Left lung (tissue), 10 donors: ENCODE results near the gene NCKAP5L. TPM values are rescaled to one million over a fixed set of nuclear protein-coding genes. Genes with fewer than 3 reads are reported as not detected.
"Not testable (repeated sequence)": the region's sequence is repeated elsewhere in the genome, so short reads cannot be mapped to it uniquely, and the experiment has no call there.

ENCODE experiments used
- ATAC-seq: fragments of 200-7000 bp; cut with Tn5 transposase; one replicate; pipeline ENCODE4 v1.9.1; 2020; ENCODE audit warnings: moderate library complexity
- DNase-seq, 4 donors: peaks; one replicate each; pipeline ENCODE4 v3.0.0-alpha.2; 2013 to 2020
- H3K27ac ChIP-seq, 2 donors: fragments of 200-600 bp; sonication (generic) in 1 of 2; one replicate each; pipeline versions ENCODE4 v1.5.0 to v1.8.0; 2020 to 2021
- H3K27me3 ChIP-seq, 2 donors: fragments of 200-600 bp; sonication (generic) in 1 of 2; one replicate each; pipeline versions ENCODE4 v1.5.0 to v1.8.0; 2020 to 2021
- H3K36me3 ChIP-seq, 2 donors: fragments of 200-600 bp; sonication (generic) in 1 of 2; one replicate each; pipeline versions ENCODE4 v1.5.0 to v1.8.0; 2020 to 2021
- H3K4me1 ChIP-seq, 2 donors: fragments of 200-600 bp; one replicate each; pipeline ENCODE4 v1.8.0; 2021
- H3K4me3 ChIP-seq, 2 donors: fragments of 200-600 bp; sonication (generic) in 1 of 2; one replicate each; pipeline versions ENCODE4 v1.5.0 to v1.8.0; 2020 to 2021; ENCODE audit warnings: mild to moderate bottlenecking in 1 of 2
- H3K9me3 ChIP-seq, 2 donors: fragments of 200-600 bp; sonication (generic) in 1 of 2; one replicate each; pipeline versions ENCODE4 v1.5.0 to v1.8.0; 2020 to 2021
- CTCF ChIP-seq, 2 donors: fragments of 200-600 bp; sonication (generic) in 1 of 2; IDR thresholded peaks; one replicate each; pipeline versions ENCODE4 v1.5.0 to v1.8.0; 2021; ENCODE audit warnings: antibody characterized with exemption in 2 of 2
- intact Hi-C, 2 donors: fragments of 100-400 bp; cut with DNase I; formaldehyde crosslinking; loops; one replicate each; pipeline versions ENCODE4 v1.11.2 to v1.14.2; 2022
- polyA plus RNA-seq, 6 donors: library from polyadenylated mRNA; unstranded; fragments of 120-200 nt; gene quantifications; one replicate each; pipeline ENCODE4 v1.2.1, GENCODE V29; 2013; ENCODE audit not compliant: insufficient read length in 6 of 6
- total RNA-seq, 2 donors: library from RNA; stranded (reverse); fragmentation: NEBNext Ultra II Directional; extraction: Animal tissue kit (Norgen Biotek cat#: 25700); gene quantifications; one replicate each; pipeline ENCODE4 v1.2.1, GENCODE V29; 2021
- donor health status: DM: no; HTN: yes; CAD: no.
- donor health status: DM: no; HTN: no; CAD: no.

Gene NCKAP5L
- total and polyA plus RNA-seq, 8 donors, result 16.4 to 29.9 (median 21.9) TPM

- Histone ChIP-seq H3K4me3 (no peak overlapping the region), H3K27me3 (no peaks in the 10 kb centered on the region), H3K36me3 (no peaks in the 10 kb centered on the region), H3K4me1 (peaks cover 5 to 7% of the 10 kb centered on the region in 2 donors), H3K9me3 (no peaks in the 10 kb centered on the region), H3K27ac (no peak overlapping the region)
- TF ChIP-seq CTCF (IDR thresholded peaks at IDR 0.05), result no peak
- DNase-seq (peak in 1 of 4 donors; percentile 23), ATAC-seq (no peak)
- intact Hi-C loops, result no loop called here
Measured at GRCh38 chr12:49874142-49874897, 46.1 kb upstream of the NCKAP5L start.

- Histone ChIP-seq H3K9me3 (no peaks in the 10 kb centered on the region), H3K4me1 (peaks cover 12 to 14% of the 10 kb centered on the region in 2 donors), H3K27ac (no peak overlapping the region), H3K4me3 (no peak overlapping the region), H3K27me3 (no peaks in the 10 kb centered on the region), H3K36me3 (no peaks in the 10 kb centered on the region)
- no peak for TF ChIP-seq CTCF (IDR thresholded peaks at IDR 0.05)
- DNase-seq (peak in 3 of 4 donors; percentile 8 to 64 (median 61)), ATAC-seq (no peak)
- intact Hi-C loops, result no loop called here
Measured at GRCh38 chr12:49873361-49873934, 45.2 kb upstream of the NCKAP5L start.

GRCh38 chr12:49872781-49873181, 44.6 kb upstream of the NCKAP5L start:
- ATAC-seq, result no peak
- H3K9me3 ChIP-seq, result no peaks in the 10 kb centered on the region
- DNase-seq, result peak in 1 of 4 donors; percentile 42
- peaks cover 13 to 21% of the 10 kb centered on the region in 2 donors for H3K4me1 ChIP-seq
- no peak overlapping the region for H3K4me3 ChIP-seq
- intact Hi-C loops, result no loop called here
- H3K27ac ChIP-seq, result no peak overlapping the region
- TF ChIP-seq CTCF (IDR thresholded peaks at IDR 0.05), result no peak
- no peaks in the 10 kb centered on the region for H3K36me3 ChIP-seq
- H3K27me3 ChIP-seq, result no peaks in the 10 kb centered on the region

- H3K4me1 ChIP-seq, result peaks cover 17 to 25% of the 10 kb centered on the region in 2 donors
- no peak for TF ChIP-seq CTCF (IDR thresholded peaks at IDR 0.05)
- intact Hi-C loops, result no loop called here
- H3K27me3 ChIP-seq, result no peaks in the 10 kb centered on the region
- H3K9me3 ChIP-seq, result no peaks in the 10 kb centered on the region
- no peak for ATAC-seq
- H3K4me3 ChIP-seq, result no peak overlapping the region
- no peak for DNase-seq
- H3K36me3 ChIP-seq, result no peaks in the 10 kb centered on the region
- H3K27ac ChIP-seq, result no peak overlapping the region
Measured at GRCh38 chr12:49872381-49872780, 44.2 kb upstream of the NCKAP5L start.

- H3K4me3 ChIP-seq, DNase-seq, H3K9me3 ChIP-seq, H3K27me3 ChIP-seq, intact Hi-C loops, ATAC-seq, H3K36me3 ChIP-seq, H3K27ac ChIP-seq: not testable (repeated sequence)
- peaks cover 20 to 29% of the 10 kb centered on the region in 2 donors for H3K4me1 ChIP-seq
Measured at GRCh38 chr12:49871811-49872251, 43.6 kb upstream of the NCKAP5L start.
